Body of pancreas (tissue), 4 donors: ENCODE measurements around the gene SYT15. TPM values are rescaled to one million over a fixed set of nuclear protein-coding genes. Genes with fewer than 3 reads are reported as not detected.
"Not testable (repeated sequence)": the region's sequence is repeated elsewhere in the genome, so short reads cannot be mapped to it uniquely, and the experiment has no call there.

Experiments used
- ATAC-seq: fragments of 150-250 bp; one replicate; pipeline ENCODE4 v1.9.1; 2016
- DNase-seq, 4 donors: peaks; one replicate each; pipeline ENCODE4 v3.0.0-alpha.2; 2019
- H3K27ac ChIP-seq, 4 donors: fragments of 200-600 bp; sonication (generic); 1 replicate in 3 of 4; 2 replicates in 1 of 4; pipeline versions ENCODE4 v1.5.1 to v1.6.1; 2016 to 2019; ENCODE audit warnings: mild to moderate bottlenecking in 1 of 4, mixed read lengths in 1 of 4, moderate library complexity in 1 of 4
- H3K27me3 ChIP-seq, 2 donors: fragments of 200-600 bp; sonication (generic); one replicate each; pipeline ENCODE4 v1.6.0; 2016; ENCODE audit warnings: mild to moderate bottlenecking in 1 of 2
- H3K36me3 ChIP-seq, 2 donors: fragments of 200-600 bp; sonication (generic); replicated peaks in 1 of 2; 2 replicates each; pipeline ENCODE4 v1.5.1; 2016; ENCODE audit warnings: low read depth in 2 of 2; ENCODE audit not compliant: insufficient read depth in 1 of 2
- H3K4me1 ChIP-seq: fragments of 200-600 bp; sonication (generic); one replicate; pipeline ENCODE4 v1.6.0; 2016
- H3K4me3 ChIP-seq, 2 donors: fragments of 200-600 bp; sonication (generic); 1 replicate in 1 of 2; 2 replicates in 1 of 2; pipeline ENCODE4 v1.5.1; 2016 to 2019
- H3K9me3 ChIP-seq, 3 donors: fragments of 200-600 bp; sonication (generic); 1 replicate in 2 of 3; 2 replicates in 1 of 3; pipeline ENCODE4 v1.5.1; 2016
- WGBS, 2 donors: methylation state at CpG; one replicate each; pipeline ENCODE4 v1.1.5; 2017; 5-methylcytosine and 5-hydroxymethylcytosine counted together
- intact Hi-C: fragments of 100-400 bp; cut with DNase I; formaldehyde crosslinking; loops from one replicate; pipeline ENCODE4 v1.15.1; 2023
- total RNA-seq, 2 donors: library from RNA; depleted of rRNA; stranded (reverse); fragments of >200 nt; gene quantifications; one replicate each; pipeline ENCODE4 v1.1.0, GENCODE V29; 2016
- TF ChIP-seq, protein P1 (sequence below), 7 experiments: fragments of 450-650 bp in 4 of 7; fragments of 200-600 bp in 3 of 7; sonication (generic) in 3 of 7; IDR thresholded peaks; one replicate each; pipeline ENCODE4 v1.5.1; 2016 to 2019; ENCODE audit warnings: antibody characterized with exemption in 7 of 7

Gene SYT15
- total RNA-seq, 2 donors from 2014 or later, result 3.4 to 6.3 TPM

DNA sequence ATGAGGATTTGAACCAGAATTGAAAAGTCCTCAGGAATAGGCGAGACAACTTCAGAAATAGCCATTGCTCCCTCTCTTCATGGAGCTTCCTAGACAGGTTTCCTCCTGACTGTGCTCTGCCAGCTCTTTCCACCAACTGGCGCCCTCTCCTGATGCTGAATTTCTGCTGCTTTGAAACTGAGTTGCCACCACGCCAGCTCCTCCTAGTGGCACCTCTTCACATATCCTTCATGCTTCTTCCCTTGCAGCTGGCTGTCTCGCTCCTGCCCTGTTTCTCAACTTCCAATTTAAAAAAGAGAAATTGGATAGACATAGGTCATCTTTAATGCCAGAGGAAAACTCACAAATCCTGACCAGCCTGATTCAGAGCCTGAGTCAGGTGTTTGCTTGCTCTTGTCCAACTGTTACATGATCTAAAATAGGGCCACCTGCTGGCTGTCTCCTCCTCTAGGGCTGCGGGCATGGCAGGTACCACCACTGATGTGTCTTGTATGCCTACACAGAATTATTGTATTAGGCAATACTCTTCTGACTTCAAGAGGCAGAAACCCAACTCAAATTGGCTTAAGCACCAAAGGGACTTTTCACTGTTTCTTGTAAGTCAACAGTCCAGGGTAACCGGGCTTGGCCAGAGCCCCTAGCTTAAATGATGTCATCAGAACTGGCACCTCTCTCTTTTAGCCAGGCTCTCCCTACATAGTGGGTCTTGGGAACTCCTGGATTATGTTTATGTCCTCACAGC is 13.2 kb upstream of the SYT15 start:
- H3K27me3 ChIP-seq, H3K4me1 ChIP-seq, intact Hi-C loops, H3K36me3 ChIP-seq, H3K9me3 ChIP-seq, H3K4me3 ChIP-seq: not testable (repeated sequence)
- 3% methylated on average over 4 of the region's 6 CpGs for WGBS, 2 donors
- ATAC-seq (peak; percentile 97), DNase-seq (peak; percentile 80 to 85 (median 82))
- H3K27ac ChIP-seq, result peak overlapping the region in 1 of 4 donors; percentile 58
- TF ChIP-seq, protein P1, sequence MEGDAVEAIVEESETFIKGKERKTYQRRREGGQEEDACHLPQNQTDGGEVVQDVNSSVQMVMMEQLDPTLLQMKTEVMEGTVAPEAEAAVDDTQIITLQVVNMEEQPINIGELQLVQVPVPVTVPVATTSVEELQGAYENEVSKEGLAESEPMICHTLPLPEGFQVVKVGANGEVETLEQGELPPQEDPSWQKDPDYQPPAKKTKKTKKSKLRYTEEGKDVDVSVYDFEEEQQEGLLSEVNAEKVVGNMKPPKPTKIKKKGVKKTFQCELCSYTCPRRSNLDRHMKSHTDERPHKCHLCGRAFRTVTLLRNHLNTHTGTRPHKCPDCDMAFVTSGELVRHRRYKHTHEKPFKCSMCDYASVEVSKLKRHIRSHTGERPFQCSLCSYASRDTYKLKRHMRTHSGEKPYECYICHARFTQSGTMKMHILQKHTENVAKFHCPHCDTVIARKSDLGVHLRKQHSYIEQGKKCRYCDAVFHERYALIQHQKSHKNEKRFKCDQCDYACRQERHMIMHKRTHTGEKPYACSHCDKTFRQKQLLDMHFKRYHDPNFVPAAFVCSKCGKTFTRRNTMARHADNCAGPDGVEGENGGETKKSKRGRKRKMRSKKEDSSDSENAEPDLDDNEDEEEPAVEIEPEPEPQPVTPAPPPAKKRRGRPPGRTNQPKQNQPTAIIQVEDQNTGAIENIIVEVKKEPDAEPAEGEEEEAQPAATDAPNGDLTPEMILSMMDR (IDR thresholded peaks at IDR 0.05), result peak; percentile 52 to 95 (median 81)

DNA sequence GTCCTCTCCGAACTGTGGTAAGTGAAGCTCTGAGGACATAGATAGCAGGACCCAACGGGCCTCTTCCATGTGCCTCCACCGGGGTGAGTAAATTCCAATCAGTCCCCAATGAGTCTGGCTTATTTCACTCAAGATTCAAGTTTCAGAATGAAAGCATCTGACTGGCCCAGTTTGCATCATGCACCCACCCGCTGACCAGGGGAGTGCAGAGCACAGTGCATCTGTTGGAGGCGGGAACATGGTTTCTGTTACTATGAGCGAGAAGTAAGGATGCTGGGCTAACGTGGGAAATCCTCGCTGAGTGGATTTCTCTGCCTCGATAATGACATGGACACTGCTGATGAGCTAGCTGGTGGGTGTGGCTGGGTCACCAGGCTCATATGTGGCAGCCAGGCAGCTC is 11.8 kb upstream of the SYT15 start:
- H3K27me3 ChIP-seq, H3K27ac ChIP-seq, ATAC-seq, H3K4me1 ChIP-seq, intact Hi-C loops, DNase-seq, H3K4me3 ChIP-seq, H3K9me3 ChIP-seq, H3K36me3 ChIP-seq: not testable (repeated sequence)
- 85% methylated on average over 5 of the region's 9 CpGs; no CpG with 5 or more reads in 1 of the 2 donors for WGBS, 2 donors

GRCh38 chr10:46570655-46571054 is 8.3 kb upstream of the SYT15 start:
- H3K27ac ChIP-seq, H3K9me3 ChIP-seq, H3K36me3 ChIP-seq, ATAC-seq, H3K27me3 ChIP-seq, H3K4me1 ChIP-seq, H3K4me3 ChIP-seq, DNase-seq, intact Hi-C loops: not testable (repeated sequence)
- no CpG with 5 or more reads among the region's 2 CpGs for WGBS, 2 donors

GRCh38 chr10:46572765-46573164 is 6.2 kb upstream of the SYT15 start:
- H3K27ac ChIP-seq, H3K4me3 ChIP-seq, H3K36me3 ChIP-seq, H3K27me3 ChIP-seq, intact Hi-C loops, H3K9me3 ChIP-seq, H3K4me1 ChIP-seq: not testable (repeated sequence)
- peak; percentile 74 to 88 (median 81) for DNase-seq
- WGBS, 2 donors, result 13 to 40% methylated on average over 1 to 2 of the region's 4 CpGs
- peak; percentile 83 for ATAC-seq

GRCh38 chr10:46573314-46573713 is 5.6 kb upstream of the SYT15 start:
- H3K36me3 ChIP-seq, H3K27me3 ChIP-seq, H3K4me1 ChIP-seq, intact Hi-C loops, H3K9me3 ChIP-seq, H3K4me3 ChIP-seq, ATAC-seq, H3K27ac ChIP-seq: not testable (repeated sequence)
- DNase-seq, result peak in 2 of 4 donors; percentile 2 to 21
- 51 to 58% methylated on average over 2 to 3 of the region's 5 CpGs for WGBS, 2 donors

DNA sequence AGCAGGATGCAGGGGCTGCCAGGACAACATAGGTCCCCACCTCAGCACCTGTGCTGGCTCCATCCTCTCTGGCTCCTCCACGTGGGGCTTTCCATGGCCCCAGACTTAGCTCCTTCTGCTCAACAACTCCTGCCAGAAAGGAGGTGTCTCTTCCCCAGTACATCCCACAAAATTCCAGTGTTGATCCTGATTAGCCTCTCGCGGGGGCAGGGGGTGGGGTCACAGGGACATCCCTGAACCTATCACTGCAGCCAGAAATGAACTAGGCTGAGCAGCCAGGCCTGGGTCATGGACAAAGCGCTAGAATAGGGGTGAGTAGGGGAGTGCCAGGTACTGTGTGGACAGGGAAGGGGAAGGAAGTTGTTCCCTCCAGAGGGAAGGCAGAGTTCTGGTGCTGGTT is 5.0 kb upstream of the SYT15 start:
- H3K27me3 ChIP-seq, intact Hi-C loops, H3K9me3 ChIP-seq, H3K4me1 ChIP-seq, H3K36me3 ChIP-seq, ATAC-seq, H3K4me3 ChIP-seq, DNase-seq, H3K27ac ChIP-seq: not testable (repeated sequence)
- 58% methylated on average over 3 of the region's 4 CpGs; no CpG with 5 or more reads in 1 of the 2 donors for WGBS, 2 donors

GRCh38 chr10:46577624-46578473 is 1.1 kb upstream of the SYT15 start:
- H3K27ac ChIP-seq, H3K27me3 ChIP-seq, H3K36me3 ChIP-seq, H3K9me3 ChIP-seq, DNase-seq, H3K4me1 ChIP-seq, intact Hi-C loops, ATAC-seq, H3K4me3 ChIP-seq: not testable (repeated sequence)
- WGBS, 2 donors, result 71 to 94% methylated on average over 5 to 12 of the region's 50 CpGs

DNA sequence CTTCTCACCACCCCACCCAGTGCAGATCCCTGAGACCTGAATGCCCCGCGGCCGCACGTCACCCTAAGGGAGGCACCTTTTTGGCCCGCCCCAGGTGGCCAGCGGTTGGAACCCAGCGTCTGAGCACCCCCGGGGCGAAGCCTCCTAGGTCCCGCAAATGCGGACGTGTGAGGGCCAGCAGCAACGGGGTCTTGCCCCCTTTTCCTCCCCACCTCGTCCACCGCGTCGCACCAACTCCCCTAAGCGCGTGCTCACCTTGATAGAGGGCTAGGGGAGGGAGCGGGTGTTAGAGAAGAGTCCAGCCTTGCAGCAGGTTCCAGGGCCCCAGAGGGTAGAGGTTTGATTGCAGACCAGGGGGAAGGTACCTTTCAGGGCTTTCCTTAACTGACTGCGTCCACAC is 450 bp downstream of the SYT15 start:
- H3K27me3 ChIP-seq, H3K4me3 ChIP-seq, intact Hi-C loops, H3K4me1 ChIP-seq, DNase-seq, ATAC-seq, H3K9me3 ChIP-seq, H3K36me3 ChIP-seq, H3K27ac ChIP-seq: not testable (repeated sequence)
- WGBS, 2 donors, result no CpG with 5 or more reads among the region's 21 CpGs

- not testable (repeated sequence) for DNase-seq
Measured at GRCh38 chr10:46581997-46582396, 3.1 kb downstream of the SYT15 start.

GRCh38 chr10:46582568-46582967 is 3.6 kb downstream of the SYT15 start:
- H3K9me3 ChIP-seq, H3K4me1 ChIP-seq, intact Hi-C loops, H3K4me3 ChIP-seq, H3K27me3 ChIP-seq, DNase-seq, H3K36me3 ChIP-seq: not testable (repeated sequence)
- peak overlapping the region in 3 of 4 donors; percentile 44 to 64 (median 51) for H3K27ac ChIP-seq
- peak; percentile 93 for ATAC-seq
- WGBS, 2 donors, result no CpG with 5 or more reads among the region's 11 CpGs

More at GRCh38 chr10:46581997-46582396, 3.1 kb downstream of the SYT15 start:
- H3K36me3 ChIP-seq, H3K27me3 ChIP-seq, intact Hi-C loops, H3K4me3 ChIP-seq, H3K9me3 ChIP-seq, H3K4me1 ChIP-seq, ATAC-seq: not testable (repeated sequence)
- 67% methylated on average over 3 of the region's 12 CpGs; no CpG with 5 or more reads in 1 of the 2 donors for WGBS, 2 donors
- H3K27ac ChIP-seq, result peak overlapping the region in 3 of 4 donors; percentile 44 to 64 (median 51)
